Bronchial epithelial cell (primary cell): ENCODE results near the gene NAV3. TPM values are rescaled to one million over a fixed set of nuclear protein-coding genes. Genes with fewer than 3 reads are reported as not detected.
"Not testable (repeated sequence)": the region's sequence is repeated elsewhere in the genome, so short reads cannot be mapped to it uniquely, and the experiment has no call there.

Experiments
- DNase-seq: peaks from one replicate; pipeline ENCODE4 v3.0.0-alpha.2; 2010; ENCODE audit warnings: low read depth
- FAIRE-seq: peaks from 2 replicates; lab custom pipeline; 2011; peaks lifted over from hg19 to GRCh38; lab: Jason Lieb, UNC
- H3K27me3 ChIP-seq: 2 replicates; pipeline ENCODE4 v1.5.1; 2011; ENCODE audit warnings: low read length; ENCODE audit not compliant: control insufficient read depth, insufficient read depth
- H3K36me3 ChIP-seq: 2 replicates; pipeline ENCODE4 v1.5.1; 2011; ENCODE audit warnings: low read length; ENCODE audit not compliant: control insufficient read depth, insufficient read depth
- H3K4me3 ChIP-seq: 2 replicates; pipeline ENCODE4 v1.5.1; 2011; ENCODE audit warnings: mild to moderate bottlenecking, low read depth, low read length, control low read depth
- total RNA-seq: library from RNA; depleted of rRNA; stranded (reverse); fragments of >200 nt; gene quantifications from 2 replicates; pipeline ENCODE4 v1.2.1, GENCODE V29; 2014
- TF ChIP-seq, protein P1 (sequence below): IDR thresholded peaks from 2 replicates; pipeline ENCODE4 v1.5.1; 2011; ENCODE audit warnings: mild to moderate bottlenecking, moderate library complexity, low read length, control low read depth, inconsistent platforms; ENCODE audit not compliant: insufficient read depth, severe bottlenecking

Gene NAV3
- total RNA-seq, 1 donor from 2014 or later: 1.6 TPM

DNA sequence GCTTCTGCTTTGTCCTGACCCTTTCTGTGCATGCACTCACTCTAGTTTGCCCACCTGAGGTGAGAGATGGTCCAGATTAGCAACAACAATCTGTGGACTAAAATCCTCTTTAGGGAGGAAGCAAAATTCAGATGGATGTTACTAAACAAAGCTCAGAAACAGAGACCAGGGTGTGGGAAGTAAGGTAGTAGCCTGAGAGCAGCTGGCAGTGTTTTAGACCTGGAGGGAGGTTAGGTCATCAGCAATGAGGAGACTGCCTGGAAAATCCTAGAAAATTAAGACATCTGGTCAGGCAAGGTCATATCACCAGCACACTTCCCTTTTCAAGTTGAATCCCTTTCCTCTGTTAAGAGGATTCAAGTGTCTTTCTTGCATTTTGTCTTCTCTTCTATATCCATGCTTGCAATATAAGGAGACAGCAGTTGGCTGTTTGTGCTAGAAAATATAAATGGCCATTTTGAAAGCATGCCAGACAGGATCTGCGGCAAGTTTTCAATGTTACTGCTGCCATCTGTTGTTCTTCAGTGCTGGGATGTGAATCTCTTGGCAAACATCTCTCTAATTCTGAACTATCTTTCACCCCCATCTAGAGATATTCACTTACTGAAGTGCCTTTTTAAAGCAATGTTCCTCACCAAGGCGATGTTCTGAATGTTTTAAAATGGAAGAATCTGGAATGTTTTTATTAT lies 266.4 kb downstream of the NAV3 start:
- TF ChIP-seq, protein P1, sequence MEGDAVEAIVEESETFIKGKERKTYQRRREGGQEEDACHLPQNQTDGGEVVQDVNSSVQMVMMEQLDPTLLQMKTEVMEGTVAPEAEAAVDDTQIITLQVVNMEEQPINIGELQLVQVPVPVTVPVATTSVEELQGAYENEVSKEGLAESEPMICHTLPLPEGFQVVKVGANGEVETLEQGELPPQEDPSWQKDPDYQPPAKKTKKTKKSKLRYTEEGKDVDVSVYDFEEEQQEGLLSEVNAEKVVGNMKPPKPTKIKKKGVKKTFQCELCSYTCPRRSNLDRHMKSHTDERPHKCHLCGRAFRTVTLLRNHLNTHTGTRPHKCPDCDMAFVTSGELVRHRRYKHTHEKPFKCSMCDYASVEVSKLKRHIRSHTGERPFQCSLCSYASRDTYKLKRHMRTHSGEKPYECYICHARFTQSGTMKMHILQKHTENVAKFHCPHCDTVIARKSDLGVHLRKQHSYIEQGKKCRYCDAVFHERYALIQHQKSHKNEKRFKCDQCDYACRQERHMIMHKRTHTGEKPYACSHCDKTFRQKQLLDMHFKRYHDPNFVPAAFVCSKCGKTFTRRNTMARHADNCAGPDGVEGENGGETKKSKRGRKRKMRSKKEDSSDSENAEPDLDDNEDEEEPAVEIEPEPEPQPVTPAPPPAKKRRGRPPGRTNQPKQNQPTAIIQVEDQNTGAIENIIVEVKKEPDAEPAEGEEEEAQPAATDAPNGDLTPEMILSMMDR: no peak
- FAIRE-seq: no peak

DNA sequence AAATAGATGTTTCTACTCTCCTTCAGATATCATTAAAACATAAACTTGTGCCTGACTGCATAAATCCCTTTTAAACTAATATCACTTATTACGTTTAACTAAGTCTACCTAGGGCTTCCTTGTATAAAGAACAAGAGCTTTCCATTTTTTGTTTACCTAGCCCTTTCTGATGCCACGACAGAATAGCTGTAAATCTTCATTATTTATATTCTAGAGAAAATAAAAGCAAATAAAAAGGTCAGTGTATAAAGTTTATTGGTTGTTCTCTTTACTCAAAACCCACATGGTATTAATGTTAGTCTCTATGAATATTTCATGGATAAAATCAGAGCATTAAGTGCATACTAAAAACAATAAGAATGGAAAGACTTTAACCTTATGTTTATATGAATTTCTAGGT lies 269.1 kb downstream of the NAV3 start:
- no peak for FAIRE-seq
- TF ChIP-seq, protein P1: no peak

More for the DNA sequence above, 266.4 kb downstream of the NAV3 start:
- Histone ChIP-seq H3K4me3 (no peak overlapping the region), H3K36me3 (no peaks in the 10 kb centered on the region), H3K27me3 (no peaks in the 10 kb centered on the region)
- DNase-seq: no peak

GRCh38 chr12:78101113-78101876 lies 270.6 kb downstream of the NAV3 start:
- TF ChIP-seq, protein P1: no peak
- DNase-seq (peak; percentile 47), FAIRE-seq (no peak)
- no peaks in the 10 kb centered on the region for H3K36me3 ChIP-seq
- no peak overlapping the region for H3K4me3 ChIP-seq
- H3K27me3 ChIP-seq: no peaks in the 10 kb centered on the region

More for the DNA sequence above, 269.1 kb downstream of the NAV3 start:
- no peak overlapping the region for H3K4me3 ChIP-seq
- H3K27me3 ChIP-seq: no peaks in the 10 kb centered on the region
- H3K36me3 ChIP-seq: no peaks in the 10 kb centered on the region
- DNase-seq: no peak

- H3K36me3 ChIP-seq: no peaks in the 10 kb centered on the region
- TF ChIP-seq, protein P1: no peak
- DNase-seq: no peak
- FAIRE-seq: no peak
- no peaks in the 10 kb centered on the region for H3K27me3 ChIP-seq
- no peak overlapping the region for H3K4me3 ChIP-seq
These were observed 271.4 kb downstream of the NAV3 start for GRCh38 chr12:78101946-78102635.

DNA sequence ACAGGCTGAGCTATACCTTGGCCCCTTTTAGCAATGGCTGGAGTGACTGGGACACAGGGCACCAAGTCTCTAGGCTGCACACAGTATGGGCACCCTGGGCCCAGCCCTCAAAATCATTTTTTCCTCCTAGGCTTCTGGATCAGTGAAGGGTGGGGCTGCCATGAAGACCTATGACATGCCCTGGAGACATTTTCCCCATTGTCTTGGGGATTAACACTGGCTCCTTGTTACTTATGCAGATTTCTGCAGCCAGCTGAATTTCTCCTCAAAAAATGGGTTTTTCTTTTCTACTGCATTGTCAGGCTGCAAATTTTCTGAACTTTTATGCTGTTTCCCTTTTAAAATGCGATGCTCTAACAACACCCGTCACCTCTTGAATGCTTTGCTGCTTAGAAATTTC lies 272.1 kb downstream of the NAV3 start:
- not testable (repeated sequence) for H3K4me3 ChIP-seq, H3K27me3 ChIP-seq, FAIRE-seq, H3K36me3 ChIP-seq, DNase-seq

DNA sequence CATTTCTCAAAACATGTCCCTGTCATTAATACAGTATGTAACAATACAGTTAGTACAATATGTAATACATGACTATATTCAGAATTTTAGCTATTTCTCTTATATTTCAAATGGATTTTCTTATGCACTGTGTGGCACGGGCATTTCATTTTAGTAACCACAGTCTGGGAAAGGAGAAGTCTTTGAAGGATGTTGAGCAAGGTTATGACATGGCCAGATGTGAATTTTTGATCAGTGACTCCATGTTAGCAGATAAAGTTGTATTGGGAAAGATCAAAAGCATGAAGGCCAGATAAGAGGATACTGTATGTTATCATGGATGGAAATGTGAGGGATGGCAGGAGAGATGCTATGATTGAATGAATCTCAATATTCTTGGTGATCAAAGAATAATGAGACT lies 285.2 kb downstream of the NAV3 start:
- Histone ChIP-seq H3K4me3 (no peak overlapping the region), H3K27me3 (no peaks in the 10 kb centered on the region), H3K36me3 (no peaks in the 10 kb centered on the region)
- DNase-seq (no peak), FAIRE-seq (no peak)
- TF ChIP-seq, protein P1: no peak
